Rectal smooth muscle tissue (tissue), 1 donor: Measurements from ENCODE around the gene OLFM1.

Experiments
- H3K27ac ChIP-seq: one replicate; pipeline ENCODE4 v1.7.0; 2013; ENCODE audit warnings: low read depth, low read length, inconsistent platforms
- H3K27me3 ChIP-seq: one replicate; pipeline ENCODE4 v1.7.0; 2013; ENCODE audit warnings: low read length; ENCODE audit not compliant: control insufficient read depth, insufficient read depth
- H3K36me3 ChIP-seq: one replicate; pipeline ENCODE4 v1.7.0; 2013; ENCODE audit warnings: low read length; ENCODE audit not compliant: control insufficient read depth, insufficient read depth
- H3K4me1 ChIP-seq: one replicate; pipeline ENCODE4 v1.7.0; 2013; ENCODE audit warnings: low read length; ENCODE audit not compliant: control insufficient read depth, insufficient read depth
- H3K4me3 ChIP-seq: one replicate; pipeline ENCODE4 v1.7.0; 2013; ENCODE audit warnings: low read length
- H3K9ac ChIP-seq: one replicate; pipeline ENCODE4 v1.7.0; 2013; ENCODE audit warnings: low read length

OLFM1 gene

DNA sequence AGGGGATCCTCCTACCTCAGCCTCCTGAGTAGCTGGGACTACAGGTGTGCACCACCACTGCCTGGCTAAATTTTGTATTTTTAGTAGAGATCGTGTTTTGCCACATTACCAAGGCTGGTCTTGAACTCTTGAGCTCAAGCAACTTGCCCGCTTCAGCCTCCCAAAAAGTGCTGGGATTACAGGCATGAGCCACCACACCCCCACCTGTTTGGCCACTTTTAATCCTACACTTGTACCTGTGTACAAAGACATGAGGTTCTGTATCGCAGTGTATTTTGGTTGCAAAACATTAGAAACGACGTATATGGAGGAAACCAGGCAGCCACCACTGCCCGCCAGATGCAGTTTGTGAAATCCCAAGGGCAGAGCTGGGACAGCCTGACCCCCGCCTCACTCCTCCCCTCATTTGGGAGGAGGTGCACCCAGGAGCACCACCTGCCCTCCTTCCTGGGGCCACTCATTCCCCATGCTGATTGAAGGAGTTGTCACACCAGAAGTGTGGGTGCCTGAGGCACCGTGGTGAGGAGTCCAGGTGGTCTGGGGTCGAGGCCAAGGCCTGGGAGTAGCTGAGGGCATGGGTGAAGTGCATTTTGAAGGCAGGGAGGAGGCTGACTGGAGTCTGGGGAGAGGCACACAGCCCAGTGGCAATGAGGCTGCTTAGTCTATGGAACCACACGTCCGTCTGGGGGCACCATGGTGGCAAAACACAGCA lies 39.3 kb upstream of the OLFM1 start:
- Histone ChIP-seq H3K4me1 (no peaks in the 10 kb centered on the region), H3K36me3 (no peaks in the 10 kb centered on the region), H3K27ac (no peak overlapping the region), H3K27me3 (peaks cover 3% of the 10 kb centered on the region), H3K4me3 (no peak overlapping the region), H3K9ac (no peak overlapping the region)

GRCh38 chr9:135048758-135049444 lies 38.6 kb upstream of the OLFM1 start:
- no peaks in the 10 kb centered on the region for H3K4me1 ChIP-seq

DNA sequence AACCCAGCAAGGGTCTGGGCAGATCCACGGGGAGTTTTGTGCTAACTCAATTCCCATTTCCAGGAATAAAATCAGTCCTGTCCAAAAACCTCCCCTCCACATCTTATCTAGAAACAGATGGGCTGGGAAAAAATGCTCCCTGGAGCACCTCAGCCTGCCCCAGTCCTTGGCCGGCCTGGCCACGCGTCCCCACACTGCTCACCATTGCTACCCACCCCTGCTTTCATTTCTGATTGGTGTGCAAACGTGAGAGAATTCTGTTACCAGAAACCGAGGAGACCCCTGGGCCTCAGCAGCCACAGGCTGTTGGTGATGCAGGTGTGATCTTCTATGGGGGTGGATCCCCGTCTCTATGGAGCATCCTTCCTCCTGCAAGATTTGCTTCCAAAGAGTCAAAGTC lies 38.0 kb upstream of the OLFM1 start:
- Histone ChIP-seq H3K27ac (no peak overlapping the region), H3K36me3 (no peaks in the 10 kb centered on the region), H3K27me3 (peaks cover 3% of the 10 kb centered on the region), H3K4me3 (no peak overlapping the region), H3K9ac (no peak overlapping the region), H3K4me1 (no peaks in the 10 kb centered on the region)

More at GRCh38 chr9:135048758-135049444, 38.6 kb upstream of the OLFM1 start:
- no peaks in the 10 kb centered on the region for H3K36me3 ChIP-seq
- no peak overlapping the region for H3K9ac ChIP-seq
- no peak overlapping the region for H3K27ac ChIP-seq
- H3K27me3 ChIP-seq, result peaks cover 3% of the 10 kb centered on the region
- no peak overlapping the region for H3K4me3 ChIP-seq

DNA sequence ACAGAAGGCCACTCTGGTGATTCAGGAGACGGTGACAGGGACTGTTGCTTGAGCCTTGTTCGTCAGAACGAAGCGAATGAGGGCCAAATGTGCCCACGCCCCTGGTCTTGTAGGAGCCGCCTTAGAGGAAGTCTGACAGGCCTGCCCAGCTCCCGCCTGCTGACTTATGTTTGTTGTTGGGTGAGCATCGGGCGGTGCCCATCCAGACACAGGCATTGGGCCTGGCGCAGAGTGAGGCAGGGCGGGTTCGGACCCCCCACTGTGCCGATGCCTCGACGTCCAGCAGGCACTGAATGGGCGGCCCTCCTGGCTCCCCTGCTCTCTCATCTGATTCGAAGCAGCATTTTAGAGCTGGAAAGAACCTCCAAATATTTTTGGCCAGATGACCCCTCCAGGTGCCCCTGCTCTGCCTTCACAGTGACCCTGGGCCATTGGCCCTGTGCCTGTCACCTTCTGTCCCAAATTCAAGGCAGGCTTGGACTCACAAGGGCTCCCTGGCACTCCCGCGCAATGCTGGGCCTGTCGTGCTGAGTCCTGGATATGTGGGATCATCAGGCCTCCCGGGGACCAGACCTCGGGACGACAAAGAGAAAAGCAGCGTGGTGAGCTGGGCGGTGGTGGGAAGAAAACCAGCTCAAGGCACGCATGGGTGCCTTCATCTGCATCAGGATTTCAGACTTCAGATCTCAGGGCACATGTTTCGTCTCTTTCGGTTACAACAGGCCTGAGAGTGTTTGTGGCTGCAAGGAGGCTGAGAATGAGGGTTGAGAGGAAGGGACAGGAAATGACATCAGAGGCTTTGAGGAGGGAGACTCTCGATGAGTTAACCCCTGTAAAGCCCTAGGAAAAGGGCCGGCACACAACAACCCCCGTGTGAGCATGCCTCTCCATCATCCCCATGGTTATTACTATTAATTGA lies 37.1 kb upstream of the OLFM1 start:
- Histone ChIP-seq H3K27me3 (peaks cover 3% of the 10 kb centered on the region), H3K4me1 (no peaks in the 10 kb centered on the region), H3K4me3 (no peak overlapping the region), H3K36me3 (no peaks in the 10 kb centered on the region), H3K9ac (no peak overlapping the region), H3K27ac (no peak overlapping the region)

DNA sequence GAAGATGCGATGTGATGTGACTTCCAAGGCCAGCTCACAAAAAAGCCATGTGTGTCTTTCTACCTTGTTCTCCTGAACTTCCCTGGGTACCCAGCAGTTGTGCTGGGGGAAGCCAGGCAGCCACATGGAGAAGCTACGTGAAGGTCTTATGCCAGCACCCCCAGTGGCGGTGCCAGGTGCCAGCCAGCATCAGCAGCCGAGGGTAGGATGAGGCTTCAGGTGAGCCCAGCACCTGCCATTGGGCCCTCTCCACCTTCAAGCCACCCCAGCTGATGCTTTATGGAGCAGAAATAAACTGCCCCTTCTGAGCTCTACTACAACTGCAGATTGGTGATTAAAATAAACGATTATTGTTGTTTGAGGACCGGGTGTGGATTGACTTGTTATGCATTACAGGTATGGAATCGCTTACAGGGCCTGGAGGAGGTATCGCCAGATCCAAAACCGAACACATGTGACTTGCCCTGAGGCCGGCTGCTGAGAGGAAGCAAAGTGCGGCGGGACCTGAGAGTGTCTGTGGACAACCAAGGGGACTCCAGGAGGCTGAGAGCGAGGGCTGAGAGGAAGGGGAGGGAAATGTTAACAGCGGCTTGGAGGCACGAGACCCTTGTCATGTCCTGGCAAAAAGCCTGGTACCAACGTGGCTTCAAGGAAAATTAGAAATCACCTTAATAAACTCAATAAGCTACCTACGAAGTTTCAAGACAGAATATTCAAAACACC lies 36.0 kb upstream of the OLFM1 start:
- H3K9ac ChIP-seq, result no peak overlapping the region
- no peaks in the 10 kb centered on the region for H3K27me3 ChIP-seq
- H3K4me3 ChIP-seq, result no peak overlapping the region
- no peak overlapping the region for H3K27ac ChIP-seq
- H3K36me3 ChIP-seq, result no peaks in the 10 kb centered on the region
- H3K4me1 ChIP-seq, result no peaks in the 10 kb centered on the region

DNA sequence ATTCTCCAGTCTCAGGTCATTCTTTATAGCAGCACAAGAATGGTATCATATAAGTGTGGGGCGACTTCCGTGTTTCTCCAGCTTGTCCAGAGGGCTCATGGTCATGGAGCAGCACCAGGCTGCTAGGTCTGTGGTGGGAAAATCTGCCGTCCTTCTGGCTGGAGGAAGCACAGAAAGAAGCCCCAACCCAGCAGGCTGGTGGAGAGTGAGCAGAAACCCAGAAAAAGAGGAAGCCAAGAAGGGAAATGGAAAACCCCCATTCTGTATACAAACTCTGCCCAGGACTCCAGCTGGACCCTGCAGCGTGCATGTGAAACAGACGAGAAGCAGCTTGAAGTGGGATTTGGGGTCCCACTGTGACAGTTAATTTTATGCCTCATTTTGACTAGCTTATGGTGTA lies 34.3 kb upstream of the OLFM1 start:
- no peak overlapping the region for H3K27ac ChIP-seq
- H3K4me1 ChIP-seq, result no peaks in the 10 kb centered on the region
- no peak overlapping the region for H3K9ac ChIP-seq
- no peaks in the 10 kb centered on the region for H3K36me3 ChIP-seq
- no peak overlapping the region for H3K4me3 ChIP-seq
- no peaks in the 10 kb centered on the region for H3K27me3 ChIP-seq

- Histone ChIP-seq H3K27ac (no peak overlapping the region), H3K9ac (no peak overlapping the region), H3K36me3 (no peaks in the 10 kb centered on the region), H3K4me1 (no peaks in the 10 kb centered on the region), H3K4me3 (no peak overlapping the region), H3K27me3 (no peaks in the 10 kb centered on the region)
Observed at GRCh38 chr9:135055181-135055580, 32.3 kb upstream of the OLFM1 start.

DNA sequence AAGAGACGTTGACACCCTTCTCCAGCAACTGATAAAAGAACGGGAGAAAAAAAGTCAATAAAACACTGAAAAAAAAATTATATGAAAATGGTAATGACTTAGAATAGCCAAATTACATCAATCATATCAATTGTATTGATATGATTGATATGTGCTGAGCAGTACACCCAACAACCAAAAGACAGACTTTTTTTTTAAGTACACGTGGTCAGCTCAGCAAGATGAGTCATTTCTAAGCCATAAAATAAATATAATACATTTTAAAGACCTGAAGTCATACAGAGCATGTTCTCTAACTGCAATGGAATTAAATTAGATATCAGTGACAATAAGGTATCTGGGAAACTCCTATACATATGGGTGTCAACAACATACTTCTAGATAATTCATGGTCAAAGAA lies 30.9 kb upstream of the OLFM1 start:
- Histone ChIP-seq H3K4me1 (no peaks in the 10 kb centered on the region), H3K27ac (no peak overlapping the region), H3K36me3 (no peaks in the 10 kb centered on the region), H3K4me3 (no peak overlapping the region), H3K27me3 (no peaks in the 10 kb centered on the region), H3K9ac (no peak overlapping the region)

DNA sequence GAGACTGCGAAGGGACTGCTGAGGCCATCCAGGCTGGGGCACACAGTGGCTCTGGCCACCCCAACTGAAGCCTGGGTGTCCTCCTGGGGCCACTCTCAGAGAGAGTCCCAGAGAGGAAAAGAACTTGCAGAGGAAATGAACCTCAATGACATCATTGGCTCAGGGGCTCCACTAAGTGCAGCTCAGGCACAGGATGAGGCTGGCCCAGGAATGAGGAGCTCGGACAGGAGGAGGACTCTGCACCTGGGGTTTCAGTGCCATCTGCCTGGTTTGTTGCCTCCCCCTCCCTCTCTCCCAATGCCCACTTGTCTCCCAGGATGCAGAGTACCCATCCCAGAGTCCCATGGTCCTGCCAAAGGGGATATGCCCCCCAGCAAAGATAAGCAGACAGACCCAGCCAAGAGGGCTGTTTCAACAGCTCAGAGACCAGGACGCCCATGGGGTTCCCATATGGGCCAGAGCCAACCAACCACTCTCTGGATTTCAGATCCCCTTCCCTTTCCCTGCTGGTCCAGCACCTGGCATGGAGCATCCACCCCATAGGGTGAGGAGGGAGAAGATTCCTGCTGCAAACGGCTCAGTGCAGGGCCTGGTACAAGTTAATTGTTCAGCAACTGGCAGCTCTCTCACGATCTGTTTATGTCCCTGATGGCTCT lies 26.9 kb upstream of the OLFM1 start:
- H3K36me3 ChIP-seq, result no peaks in the 10 kb centered on the region
- no peak overlapping the region for H3K9ac ChIP-seq
- no peaks in the 10 kb centered on the region for H3K4me1 ChIP-seq
- no peak overlapping the region for H3K4me3 ChIP-seq
- no peak overlapping the region for H3K27ac ChIP-seq
- H3K27me3 ChIP-seq, result no peaks in the 10 kb centered on the region

DNA sequence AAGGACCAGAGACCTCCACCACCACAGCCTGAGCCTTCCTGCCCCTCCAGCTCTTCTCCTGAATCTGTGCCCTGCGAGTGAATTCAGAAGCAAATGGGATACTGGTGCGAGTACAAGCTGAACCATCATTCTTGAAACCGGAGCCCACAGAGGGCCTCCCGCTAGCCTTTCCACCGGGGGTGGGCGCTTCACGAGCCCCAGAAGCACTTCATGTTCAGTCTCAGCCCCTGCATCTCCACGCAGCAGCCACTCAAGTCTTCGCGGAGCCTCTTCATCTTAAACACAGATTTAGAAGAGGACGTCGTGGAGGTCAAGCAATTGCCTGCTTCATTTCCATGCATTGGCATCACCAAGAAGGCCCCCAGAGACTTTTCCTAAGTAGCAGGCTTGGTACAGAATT lies 26.0 kb upstream of the OLFM1 start:
- Histone ChIP-seq H3K9ac (no peak overlapping the region), H3K4me3 (no peak overlapping the region), H3K27me3 (no peaks in the 10 kb centered on the region), H3K27ac (no peak overlapping the region), H3K36me3 (no peaks in the 10 kb centered on the region), H3K4me1 (no peaks in the 10 kb centered on the region)

GRCh38 chr9:135062254-135062653 lies 25.2 kb upstream of the OLFM1 start:
- no peaks in the 10 kb centered on the region for H3K4me1 ChIP-seq
- peaks cover under 1% of the 10 kb centered on the region for H3K27me3 ChIP-seq
- H3K27ac ChIP-seq, result no peak overlapping the region
- H3K4me3 ChIP-seq, result no peak overlapping the region
- H3K9ac ChIP-seq, result no peak overlapping the region
- H3K36me3 ChIP-seq, result no peaks in the 10 kb centered on the region
